Measurements from ENCODE around the gene PIGV.

DNA sequence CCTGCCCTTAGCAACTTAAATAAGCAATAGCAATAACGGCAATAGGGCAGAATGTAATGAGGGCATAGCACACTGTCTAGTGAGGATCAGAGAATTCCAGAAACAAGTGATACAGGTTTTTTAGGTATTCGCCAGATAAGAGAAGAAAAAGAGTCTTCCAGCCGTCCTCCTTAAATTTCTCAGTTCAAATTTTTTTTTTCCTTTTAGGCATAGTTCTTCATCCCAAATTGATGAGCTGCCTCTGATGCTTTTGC, 1.8 kb downstream of the PIGV start:
- TF ChIP-seq, protein P1, sequence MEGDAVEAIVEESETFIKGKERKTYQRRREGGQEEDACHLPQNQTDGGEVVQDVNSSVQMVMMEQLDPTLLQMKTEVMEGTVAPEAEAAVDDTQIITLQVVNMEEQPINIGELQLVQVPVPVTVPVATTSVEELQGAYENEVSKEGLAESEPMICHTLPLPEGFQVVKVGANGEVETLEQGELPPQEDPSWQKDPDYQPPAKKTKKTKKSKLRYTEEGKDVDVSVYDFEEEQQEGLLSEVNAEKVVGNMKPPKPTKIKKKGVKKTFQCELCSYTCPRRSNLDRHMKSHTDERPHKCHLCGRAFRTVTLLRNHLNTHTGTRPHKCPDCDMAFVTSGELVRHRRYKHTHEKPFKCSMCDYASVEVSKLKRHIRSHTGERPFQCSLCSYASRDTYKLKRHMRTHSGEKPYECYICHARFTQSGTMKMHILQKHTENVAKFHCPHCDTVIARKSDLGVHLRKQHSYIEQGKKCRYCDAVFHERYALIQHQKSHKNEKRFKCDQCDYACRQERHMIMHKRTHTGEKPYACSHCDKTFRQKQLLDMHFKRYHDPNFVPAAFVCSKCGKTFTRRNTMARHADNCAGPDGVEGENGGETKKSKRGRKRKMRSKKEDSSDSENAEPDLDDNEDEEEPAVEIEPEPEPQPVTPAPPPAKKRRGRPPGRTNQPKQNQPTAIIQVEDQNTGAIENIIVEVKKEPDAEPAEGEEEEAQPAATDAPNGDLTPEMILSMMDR (conservative IDR thresholded peaks at IDR 0.05; ENCODE audit: low read length) = no peak
- no peak for TF ChIP-seq EZH2phosphoT487 (IDR thresholded peaks at IDR 0.05; ENCODE audit: borderline replicate concordance, low read depth, low read length)
